GM18951 (cell line): ENCODE results near the gene NINJ2.
"Not testable (repeated sequence)": the region's sequence is repeated elsewhere in the genome, so short reads cannot be mapped to it uniquely, and the experiment has no call there.

ENCODE experiments used
- POLR2A ChIP-seq: IDR thresholded peaks from 4 replicates; pipeline ENCODE4 v1.6.1; 2011; ENCODE audit warnings: mild to moderate bottlenecking; ENCODE audit not compliant: insufficient read length, insufficient read depth; ENCODE audit errors: extremely low read depth
- in situ Hi-C: fragments of 300-500 bp; cut with MboI; formaldehyde crosslinking; loops from one replicate; pipeline ENCODE4 v1.12.0; 2022; ENCODE audit warnings: low sequenced_read_pairs, mixed read lengths, inconsistent platforms; ENCODE audit not compliant: unreplicated experiment

Gene NINJ2

GRCh38 chr12:663293-663871, at the start of gene NINJ2:
Gene NINJ2, minus strand, starts transcription at chr12:663445. Its CDS starts 85 bp downstream, at chr12:663360.
- in situ Hi-C loops, result no loop called here
- TF ChIP-seq POLR2A, result no peak

- in situ Hi-C loops, result no loop called here
- no peak for TF ChIP-seq POLR2A
These were observed 49.1 kb upstream of the NINJ2 start for GRCh38 chr12:712172-712863.

GRCh38 chr12:709455-710020, 46.3 kb upstream of the NINJ2 start:
- in situ Hi-C loops, result no loop called here
- TF ChIP-seq POLR2A, result no peak

GRCh38 chr12:708084-708483, 44.8 kb upstream of the NINJ2 start:
- in situ Hi-C loops, result not testable (repeated sequence)

GRCh38 chr12:704516-705242, 41.4 kb upstream of the NINJ2 start:
- no peak for TF ChIP-seq POLR2A

GRCh38 chr12:701896-702539, 38.8 kb upstream of the NINJ2 start:
- TF ChIP-seq POLR2A, result no peak
- in situ Hi-C loops, result no loop called here

More at GRCh38 chr12:704516-705242, 41.4 kb upstream of the NINJ2 start:
- in situ Hi-C loops, result no loop called here

GRCh38 chr12:700016-700415, 36.8 kb upstream of the NINJ2 start:
- in situ Hi-C loops, result no loop called here
- no peak for TF ChIP-seq POLR2A

GRCh38 chr12:698222-698621, 35.0 kb upstream of the NINJ2 start:
- in situ Hi-C loops, result not testable (repeated sequence)

GRCh38 chr12:697481-697880, 34.2 kb upstream of the NINJ2 start:
- TF ChIP-seq POLR2A, result no peak
- in situ Hi-C loops, result no loop called here

GRCh38 chr12:694734-695503, 31.7 kb upstream of the NINJ2 start:
- in situ Hi-C loops, result no loop called here
- TF ChIP-seq POLR2A, result no peak

- no peak for TF ChIP-seq POLR2A
These were observed 30.8 kb upstream of the NINJ2 start for GRCh38 chr12:693934-694533.

GRCh38 chr12:692274-692673, 29.0 kb upstream of the NINJ2 start:
- in situ Hi-C loops, result no loop called here
- no peak for TF ChIP-seq POLR2A

More at GRCh38 chr12:693934-694533, 30.8 kb upstream of the NINJ2 start:
- in situ Hi-C loops, result no loop called here
